ENCODE results near the gene FLOT1. TPM values are rescaled to one million over a fixed set of nuclear protein-coding genes. Genes with fewer than 3 reads are reported as not detected.
"Not testable (repeated sequence)": the region's sequence is repeated elsewhere in the genome, so short reads cannot be mapped to it uniquely, and the experiment has no call there.

The FLOT1 gene
- total and polyA plus RNA-seq, 8 donors: 115 to 206 (median 124) TPM

DNA sequence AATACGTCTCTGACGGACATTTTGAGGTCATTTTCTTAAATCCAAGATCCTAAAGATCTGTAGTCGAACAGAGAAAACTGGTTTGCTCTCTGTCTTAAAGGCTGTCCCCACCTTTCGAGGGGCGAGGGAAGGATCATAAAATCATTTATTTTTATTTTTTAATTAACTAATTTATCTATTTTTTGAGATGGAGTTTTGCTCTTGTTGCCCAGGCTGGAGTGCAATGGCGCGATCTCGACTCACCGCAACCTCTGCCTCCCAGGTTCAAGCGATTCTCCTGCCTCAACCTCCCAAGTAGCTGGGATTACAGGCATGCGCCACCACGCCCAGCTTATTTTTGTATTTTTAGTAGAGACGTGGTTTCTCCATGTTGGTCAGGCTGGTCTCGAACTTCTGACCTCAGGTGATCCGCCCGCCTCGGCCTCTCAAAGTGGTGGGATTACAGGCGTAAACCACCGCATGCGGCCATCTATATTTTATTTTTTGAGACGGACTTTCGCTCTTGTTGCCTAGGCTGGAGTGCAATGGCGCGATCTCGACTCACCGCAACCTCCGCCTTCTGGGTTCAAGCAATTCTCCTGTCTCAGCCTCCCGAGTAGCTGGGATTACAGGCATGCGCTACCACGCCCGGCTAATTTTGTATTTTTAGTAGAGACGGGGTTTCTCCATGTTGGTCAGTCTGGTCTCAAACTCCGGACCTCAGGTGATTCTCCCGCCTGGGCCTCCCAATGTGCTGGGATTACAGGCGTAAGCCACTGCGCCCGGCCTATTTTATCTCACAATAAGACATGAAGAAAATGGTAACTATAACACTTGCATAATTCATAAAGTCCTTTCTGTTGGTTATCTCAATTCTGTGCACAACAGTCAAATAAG, 24.4 kb downstream of the FLOT1 start:
- DNase-seq; intact Hi-C loops (cut with DNase I); H3K27me3 ChIP-seq; H3K9me3 ChIP-seq; ATAC-seq: not testable (repeated sequence)
- Histone ChIP-seq H3K27ac (peak overlapping the region; percentile 94), H3K36me3 (peaks cover 3 to 33% of the 10 kb centered on the region in 2 donors), H3K4me3 (peak overlapping the region; percentile 4 to 67), H3K4me1 (peaks cover 33 to 53% of the 10 kb centered on the region in 2 donors)
- TF ChIP-seq CTCF (IDR thresholded peaks at IDR 0.05): peak in 1 of 2 donors; percentile 2

- Histone ChIP-seq H3K4me3 (peak within 1 kb of the TSS; percentile 67 to 70), H3K27me3 (no peaks in the 10 kb centered on the region), H3K4me1 (peaks cover 27 to 45% of the 10 kb centered on the region in 2 donors), H3K9me3 (no peaks in the 10 kb centered on the region), H3K27ac (peak within 1 kb of the TSS; percentile 93 to 94), H3K36me3 (peaks cover 0 to 33% of the 10 kb centered on the region in 2 donors)
- intact Hi-C loops (cut with DNase I): no loop called here
- peak; percentile 99 to 100 (median 100) for DNase-seq
- peak; percentile 80 for ATAC-seq
- TF ChIP-seq CTCF (IDR thresholded peaks at IDR 0.05): peak; percentile 29 to 82
Measured at GRCh38 chr6:30717129-30717844, 25.2 kb downstream of the FLOT1 start, which contains the start of gene MDC1. Gene MDC1 (minus strand): TSS chr6:30717281. CDS start chr6:30715175, 2,106 bp downstream.

DNA sequence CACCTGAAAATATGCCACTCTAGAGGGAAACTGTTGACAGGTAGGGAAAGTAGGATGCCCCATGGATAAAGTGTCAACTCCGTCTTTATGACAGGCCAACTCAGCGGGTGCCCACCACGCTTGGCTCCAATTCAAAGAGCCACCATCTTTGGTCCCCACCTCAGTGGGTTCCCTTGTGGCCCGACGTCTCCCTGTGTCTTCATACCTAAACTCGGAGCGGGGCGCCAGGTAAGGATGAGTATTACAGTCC, 25.7 kb downstream of the FLOT1 start:
- TF ChIP-seq CTCF (IDR thresholded peaks at IDR 0.05): no peak

GRCh38 chr6:30714263-30714662, 28.2 kb downstream of the FLOT1 start:
- ATAC-seq (no peak), DNase-seq (no peak)
- H3K27me3 ChIP-seq: no peaks in the 10 kb centered on the region
- intact Hi-C loops (cut with DNase I): no loop called here
- no peak overlapping the region for H3K4me3 ChIP-seq
- peaks cover 20 to 32% of the 10 kb centered on the region in 2 donors for H3K4me1 ChIP-seq
- H3K27ac ChIP-seq: no peak overlapping the region
- H3K36me3 ChIP-seq: peaks cover 0 to 56% of the 10 kb centered on the region in 2 donors
- TF ChIP-seq CTCF (IDR thresholded peaks at IDR 0.05): no peak
- H3K9me3 ChIP-seq: no peaks in the 10 kb centered on the region

More for the DNA sequence above, 25.7 kb downstream of the FLOT1 start:
- no peak for ATAC-seq
- peaks cover 0 to 33% of the 10 kb centered on the region in 2 donors for H3K36me3 ChIP-seq
- H3K27ac ChIP-seq: peak overlapping the region; percentile 87 to 93
- H3K4me3 ChIP-seq: peak overlapping the region; percentile 67 to 70
- intact Hi-C loops (cut with DNase I): no loop called here
- peaks cover 22 to 40% of the 10 kb centered on the region in 2 donors for H3K4me1 ChIP-seq
- DNase-seq: no peak
- H3K27me3 ChIP-seq: no peaks in the 10 kb centered on the region
- H3K9me3 ChIP-seq: no peaks in the 10 kb centered on the region

DNA sequence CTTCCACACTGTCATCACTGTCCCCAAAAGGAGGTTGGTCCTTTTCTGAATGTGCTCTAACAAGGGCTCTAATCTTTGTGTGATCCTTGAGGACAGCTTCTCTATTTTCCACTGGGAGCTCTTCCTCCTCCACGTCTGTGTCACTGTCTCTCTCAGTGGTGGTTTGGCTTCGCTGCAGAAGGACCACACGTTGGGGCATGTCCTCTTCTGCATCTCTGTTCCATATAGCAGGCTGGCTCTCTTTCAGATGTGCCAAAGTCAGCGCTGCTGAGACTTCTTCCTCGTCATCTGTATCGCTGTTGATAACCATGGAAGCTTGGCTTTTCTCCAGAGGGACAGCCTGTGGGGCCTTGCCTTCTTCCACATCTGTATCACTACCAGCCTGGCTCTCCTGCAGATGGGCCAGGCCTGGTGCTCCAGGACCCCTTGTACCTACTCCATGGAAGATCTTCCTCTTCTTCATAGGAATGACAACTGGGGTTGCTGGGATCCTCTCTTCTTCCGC, 30.0 kb downstream of the FLOT1 start:
- DNase-seq: no peak
- Histone ChIP-seq H3K36me3 (peaks cover 0 to 67% of the 10 kb centered on the region in 2 donors), H3K4me1 (peaks cover 5 to 16% of the 10 kb centered on the region in 2 donors), H3K4me3 (no peak overlapping the region), H3K27me3 (no peaks in the 10 kb centered on the region), H3K27ac (no peak overlapping the region), H3K9me3 (no peaks in the 10 kb centered on the region)
- no peak for ATAC-seq
- intact Hi-C loops (cut with DNase I): no loop called here
- no peak for TF ChIP-seq CTCF (IDR thresholded peaks at IDR 0.05)
